ENCODE data around the gene TTC9. TPM values are rescaled to one million over a fixed set of nuclear protein-coding genes. Genes with fewer than 3 reads are reported as not detected.
A peak's percentile ranks its signal among the peaks of the same experiment; 100 is the strongest.

Gene TTC9
- total and polyA plus RNA-seq, 10 of the 15 experiments (the other 5 are each of a cell fraction or from before 2014, with no cell fraction given) = 0.87 to 15.8 (median 7.8) TPM

DNA sequence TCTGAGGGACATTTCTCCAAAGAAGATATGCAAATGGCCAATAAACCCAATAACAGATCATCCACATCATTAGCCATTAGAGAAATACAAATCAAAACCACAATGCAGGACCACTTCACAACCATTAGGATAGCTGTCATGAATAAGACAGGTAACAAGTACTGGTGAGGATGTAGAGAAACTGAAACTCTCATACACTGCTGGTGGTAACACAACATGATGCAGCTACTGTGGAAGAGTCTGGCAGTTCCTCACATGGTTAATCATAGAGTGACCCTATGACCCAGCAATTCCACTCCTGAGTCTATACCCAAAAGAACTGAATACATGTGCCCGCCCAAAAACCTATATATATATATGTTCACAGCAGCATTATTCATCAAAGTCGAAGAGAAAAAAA lies 39.0 kb downstream of the TTC9 start:
- POLR2A ChIA-PET = no interaction called here
- Histone ChIP-seq H2AFZ (ENCODE audit: control insufficient read depth, low read depth, low read length) (no peak overlapping the region), H4K20me1 (ENCODE audit: control insufficient read depth, insufficient read depth) (no peaks in the 10 kb centered on the region), H3K9ac (ENCODE audit: control insufficient read depth, insufficient read depth, low read length) (no peak overlapping the region), H3K79me2 (ENCODE audit: control insufficient read depth, insufficient read depth, low read length) (no peaks in the 10 kb centered on the region), H3K27me3 (replicated peaks in 1 of 2; ENCODE audit: control insufficient read depth in 2 of 2, insufficient read depth in 2 of 2, low read length in 1 of 2) (no peaks in the 10 kb centered on the region), H3K4me2 (ENCODE audit: control insufficient read depth, insufficient read depth) (no peak overlapping the region), H3K36me3 (ENCODE audit: control insufficient read depth in 2 of 2, insufficient read depth in 2 of 2, low read length in 1 of 2) (0 out of 4 replicates have a peak, but pooled peaks cover 0 to under 1% of the 10 kb centered on the region in 2 experiments), H3K4me3 (no peak overlapping the region), H3K27ac (ENCODE audit: control insufficient read depth, insufficient read depth) (no peak overlapping the region), H3K9me3 (replicated peaks; ENCODE audit: control insufficient read depth, insufficient read depth, low read length) (no peaks in the 10 kb centered on the region), H3K4me1 (ENCODE audit: control insufficient read depth, insufficient read depth, low read length) (no peaks in the 10 kb centered on the region)
- CTCF ChIA-PET = interaction anchor here (1.1 to 1.4 kb wide), 3 partner anchors 12 to 58 kb away, joined by 3 to 4 read pairs (median 3); no protein-coding TSS in a partner anchor
- no TSS peak for BruUV-seq (replicated peaks)
- 100% methylated on average over 2 of the region's 2 CpGs for WGBS (ENCODE audit: insufficient coverage, insufficient replicate concordance, low lambda C conversion rate, missing lambda C conversion rate)
- peak; percentile 43; the same call in 1 of the 2 replicates for TF ChIP-seq NR2F1 (conservative IDR thresholded peaks at IDR 0.05)
- TF ChIP-seq EED (IDR thresholded peaks at IDR 0.05; ENCODE audit: low read depth) = no peak
- TF ChIP-seq GATAD2B (conservative IDR thresholded peaks at IDR 0.05; ENCODE audit: low read depth) = no peak
- intact Hi-C loops (cut with micrococcal nuclease; ENCODE audit: unreplicated experiment) (no loop called here), in situ Hi-C loops (cut with MboI) (no loop called here)
- RAD21 ChIA-PET (ENCODE audit: unreplicated experiment) = interaction anchor here (1.1 to 1.2 kb wide), 2 partner anchors 12 to 15 kb away, joined by 3 to 4 read pairs; no protein-coding TSS in a partner anchor
- no peak for DNase-seq (ENCODE audit: low read depth, low spot score)
- no peak for FAIRE-seq
- ATAC-seq = peak; percentile 46
- SMC1A ChIA-PET (ENCODE audit: uncharacterized antibody, unreplicated experiment) = interaction anchor here (0.8 to 1.5 kb wide), 4 partner anchors 16 to 95 kb away, joined by 3 read pairs; no protein-coding TSS in a partner anchor

DNA sequence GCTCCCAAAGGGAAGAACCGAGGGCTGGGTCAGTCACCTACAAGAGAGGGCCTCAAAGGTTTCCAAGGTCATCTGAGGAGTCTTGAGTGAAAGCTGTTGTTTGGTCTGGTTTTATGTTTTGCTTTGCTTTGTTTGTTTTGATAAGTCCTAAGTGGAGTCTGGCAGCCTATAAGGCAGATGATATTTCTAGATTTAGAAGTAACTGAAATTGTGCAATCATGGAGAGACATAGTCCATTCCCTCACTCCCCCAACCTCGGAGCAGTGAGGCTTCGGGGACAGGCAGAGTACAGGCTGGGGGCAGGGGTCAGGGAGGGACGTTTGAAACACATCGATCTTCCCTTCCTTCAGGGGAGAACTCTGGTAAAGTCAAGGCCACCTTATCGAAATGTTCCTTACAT lies 42.3 kb downstream of the TTC9 start:
- intact Hi-C loops (cut with micrococcal nuclease; ENCODE audit: unreplicated experiment) (no loop called here), in situ Hi-C loops (cut with MboI) (no loop called here)
- ChIA-PET RAD21 (ENCODE audit: unreplicated experiment) (no interaction called here), SMC1A (ENCODE audit: uncharacterized antibody, unreplicated experiment) (interaction anchor here (0.7 to 2.0 kb wide), 5 partner anchors 10 to 30 kb away, joined by 3 to 5 read pairs (median 3); no protein-coding TSS in a partner anchor), POLR2A (interaction anchor here (0.8 kb wide), 1 partner anchor 16 kb away, joined by 4 read pairs; no protein-coding TSS in a partner anchor), CTCF (interaction anchor here (1.0 to 1.1 kb wide), 2 partner anchors 24 to 29 kb away, joined by 3 to 4 read pairs; no protein-coding TSS in a partner anchor)
- FAIRE-seq = no peak
- Histone ChIP-seq H3K9me3 (replicated peaks; ENCODE audit: control insufficient read depth, insufficient read depth, low read length) (no peaks in the 10 kb centered on the region), H3K79me2 (ENCODE audit: control insufficient read depth, insufficient read depth, low read length) (no peaks in the 10 kb centered on the region), H3K9ac (ENCODE audit: control insufficient read depth, insufficient read depth, low read length) (no peak overlapping the region), H3K4me2 (ENCODE audit: control insufficient read depth, insufficient read depth) (no peak overlapping the region), H3K36me3 (ENCODE audit: control insufficient read depth in 2 of 2, insufficient read depth in 2 of 2, low read length in 1 of 2) (no peaks in the 10 kb centered on the region), H3K4me3 (no peak overlapping the region), H4K20me1 (ENCODE audit: control insufficient read depth, insufficient read depth) (no peaks in the 10 kb centered on the region), H2AFZ (ENCODE audit: control insufficient read depth, low read depth, low read length) (no peak overlapping the region), H3K27ac (ENCODE audit: control insufficient read depth, insufficient read depth) (no peak overlapping the region), H3K4me1 (ENCODE audit: control insufficient read depth, insufficient read depth, low read length) (no peaks in the 10 kb centered on the region), H3K27me3 (replicated peaks in 1 of 2; ENCODE audit: control insufficient read depth in 2 of 2, insufficient read depth in 2 of 2, low read length in 1 of 2) (no peaks in the 10 kb centered on the region)
- no peak for DNase-seq (ENCODE audit: low read depth, low spot score)
- TF ChIP-seq YBX1 (IDR thresholded peaks at IDR 0.05) = no peak
- TF ChIP-seq, protein P1, sequence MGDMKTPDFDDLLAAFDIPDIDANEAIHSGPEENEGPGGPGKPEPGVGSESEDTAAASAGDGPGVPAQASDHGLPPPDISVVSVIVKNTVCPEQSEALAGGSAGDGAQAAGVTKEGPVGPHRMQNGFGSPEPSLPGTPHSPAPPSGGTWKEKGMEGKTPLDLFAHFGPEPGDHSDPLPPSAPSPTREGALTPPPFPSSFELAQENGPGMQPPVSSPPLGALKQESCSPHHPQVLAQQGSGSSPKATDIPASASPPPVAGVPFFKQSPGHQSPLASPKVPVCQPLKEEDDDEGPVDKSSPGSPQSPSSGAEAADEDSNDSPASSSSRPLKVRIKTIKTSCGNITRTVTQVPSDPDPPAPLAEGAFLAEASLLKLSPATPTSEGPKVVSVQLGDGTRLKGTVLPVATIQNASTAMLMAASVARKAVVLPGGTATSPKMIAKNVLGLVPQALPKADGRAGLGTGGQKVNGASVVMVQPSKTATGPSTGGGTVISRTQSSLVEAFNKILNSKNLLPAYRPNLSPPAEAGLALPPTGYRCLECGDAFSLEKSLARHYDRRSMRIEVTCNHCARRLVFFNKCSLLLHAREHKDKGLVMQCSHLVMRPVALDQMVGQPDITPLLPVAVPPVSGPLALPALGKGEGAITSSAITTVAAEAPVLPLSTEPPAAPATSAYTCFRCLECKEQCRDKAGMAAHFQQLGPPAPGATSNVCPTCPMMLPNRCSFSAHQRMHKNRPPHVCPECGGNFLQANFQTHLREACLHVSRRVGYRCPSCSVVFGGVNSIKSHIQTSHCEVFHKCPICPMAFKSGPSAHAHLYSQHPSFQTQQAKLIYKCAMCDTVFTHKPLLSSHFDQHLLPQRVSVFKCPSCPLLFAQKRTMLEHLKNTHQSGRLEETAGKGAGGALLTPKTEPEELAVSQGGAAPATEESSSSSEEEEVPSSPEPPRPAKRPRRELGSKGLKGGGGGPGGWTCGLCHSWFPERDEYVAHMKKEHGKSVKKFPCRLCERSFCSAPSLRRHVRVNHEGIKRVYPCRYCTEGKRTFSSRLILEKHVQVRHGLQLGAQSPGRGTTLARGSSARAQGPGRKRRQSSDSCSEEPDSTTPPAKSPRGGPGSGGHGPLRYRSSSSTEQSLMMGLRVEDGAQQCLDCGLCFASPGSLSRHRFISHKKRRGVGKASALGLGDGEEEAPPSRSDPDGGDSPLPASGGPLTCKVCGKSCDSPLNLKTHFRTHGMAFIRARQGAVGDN (IDR thresholded peaks at IDR 0.05) = no peak
- no peak for TF ChIP-seq TCF3 (IDR thresholded peaks at IDR 0.05; ENCODE audit: borderline replicate concordance, insufficient read depth, low read depth, low read length)
- TF ChIP-seq, protein P2, sequence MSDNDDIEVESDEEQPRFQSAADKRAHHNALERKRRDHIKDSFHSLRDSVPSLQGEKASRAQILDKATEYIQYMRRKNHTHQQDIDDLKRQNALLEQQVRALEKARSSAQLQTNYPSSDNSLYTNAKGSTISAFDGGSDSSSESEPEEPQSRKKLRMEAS (IDR thresholded peaks at IDR 0.05; ENCODE audit: low read depth, low read length) = no peak
- TF ChIP-seq, protein P3, sequence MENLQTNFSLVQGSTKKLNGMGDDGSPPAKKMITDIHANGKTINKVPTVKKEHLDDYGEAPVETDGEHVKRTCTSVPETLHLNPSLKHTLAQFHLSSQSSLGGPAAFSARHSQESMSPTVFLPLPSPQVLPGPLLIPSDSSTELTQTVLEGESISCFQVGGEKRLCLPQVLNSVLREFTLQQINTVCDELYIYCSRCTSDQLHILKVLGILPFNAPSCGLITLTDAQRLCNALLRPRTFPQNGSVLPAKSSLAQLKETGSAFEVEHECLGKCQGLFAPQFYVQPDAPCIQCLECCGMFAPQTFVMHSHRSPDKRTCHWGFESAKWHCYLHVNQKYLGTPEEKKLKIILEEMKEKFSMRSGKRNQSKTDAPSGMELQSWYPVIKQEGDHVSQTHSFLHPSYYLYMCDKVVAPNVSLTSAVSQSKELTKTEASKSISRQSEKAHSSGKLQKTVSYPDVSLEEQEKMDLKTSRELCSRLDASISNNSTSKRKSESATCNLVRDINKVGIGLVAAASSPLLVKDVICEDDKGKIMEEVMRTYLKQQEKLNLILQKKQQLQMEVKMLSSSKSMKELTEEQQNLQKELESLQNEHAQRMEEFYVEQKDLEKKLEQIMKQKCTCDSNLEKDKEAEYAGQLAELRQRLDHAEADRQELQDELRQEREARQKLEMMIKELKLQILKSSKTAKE (IDR thresholded peaks at IDR 0.05; ENCODE audit: low read depth, poor library complexity, severe bottlenecking) = no peak
- no peak for TF ChIP-seq EED (IDR thresholded peaks at IDR 0.05; ENCODE audit: low read depth)
- no peak for TF ChIP-seq HDAC2 (IDR thresholded peaks at IDR 0.05)
- no peak for TF ChIP-seq PAX8 (IDR thresholded peaks at IDR 0.05)
- WGBS (ENCODE audit: insufficient coverage, insufficient replicate concordance, low lambda C conversion rate, missing lambda C conversion rate) = 83% methylated on average over 6 of the region's 6 CpGs
- ATAC-seq = no peak
- no TSS peak for BruUV-seq (replicated peaks)

Data from GM12878 (cell line).